OCI-LY3 (cell line): ENCODE measurements around the gene CMSS1.

Experiments
- CTCF ChIP-seq: fragments of 200-600, 300-600 bp; sonication (generic); IDR thresholded peaks from 2 replicates; pipeline ENCODE4 v1.5.1; 2014; ENCODE audit warnings: antibody characterized with exemption, low read length, low read depth
- EZH2phosphoT487 ChIP-seq: fragments of 200-600 bp; shearing (Covaris generic); IDR thresholded peaks from 2 replicates; pipeline ENCODE4 v1.6.1; 2018; ENCODE audit warnings: antibody characterized with exemption, mixed run types, low read depth

GRCh38 chr3:99848433-99848832 is 30.8 kb downstream of the CMSS1 start:
- no peak for TF ChIP-seq CTCF
- no peak for TF ChIP-seq EZH2phosphoT487
